ENCODE results near the gene MPC2.

MPC2 gene

GRCh38 chr1:167957710-167958109 lies 20.8 kb upstream of the MPC2 start:
- no peak for DNase-seq
- H3K9me3 ChIP-seq (ENCODE audit: control insufficient read depth, low read length) = no peaks in the 10 kb centered on the region

GRCh38 chr1:167955915-167956314 lies 19.0 kb upstream of the MPC2 start:
- Histone ChIP-seq H3K36me3 (ENCODE audit: control insufficient read depth, insufficient read depth, low read length) (peaks cover 12% of the 10 kb centered on the region), H3K27ac (ENCODE audit: insufficient read depth, low read length, poor library complexity, severe bottlenecking) (no peak overlapping the region), H3K4me3 (ENCODE audit: insufficient read depth, low read depth, low read length, poor library complexity, severe bottlenecking) (no peak overlapping the region), H3K27me3 (replicated peaks; ENCODE audit: control insufficient read depth, insufficient read depth, low read length, poor library complexity, severe bottlenecking) (no peaks in the 10 kb centered on the region), H3K9me3 (ENCODE audit: control insufficient read depth, low read length) (no peaks in the 10 kb centered on the region), H3K4me1 (ENCODE audit: control insufficient read depth, insufficient read depth, low read length, poor library complexity, severe bottlenecking) (no peaks in the 10 kb centered on the region)
- DNase-seq = no peak

More at GRCh38 chr1:167957710-167958109, 20.8 kb upstream of the MPC2 start:
- no peak overlapping the region for H3K27ac ChIP-seq (ENCODE audit: insufficient read depth, low read length, poor library complexity, severe bottlenecking)
- H3K4me3 ChIP-seq (ENCODE audit: insufficient read depth, low read depth, low read length, poor library complexity, severe bottlenecking) = no peak overlapping the region
- no peaks in the 10 kb centered on the region for H3K27me3 ChIP-seq (replicated peaks; ENCODE audit: control insufficient read depth, insufficient read depth, low read length, poor library complexity, severe bottlenecking)
- H3K4me1 ChIP-seq (ENCODE audit: control insufficient read depth, insufficient read depth, low read length, poor library complexity, severe bottlenecking) = no peaks in the 10 kb centered on the region
- peaks cover 8% of the 10 kb centered on the region for H3K36me3 ChIP-seq (ENCODE audit: control insufficient read depth, insufficient read depth, low read length)

GRCh38 chr1:167950569-167950968 lies 13.7 kb upstream of the MPC2 start:
- Histone ChIP-seq H3K4me3 (ENCODE audit: insufficient read depth, low read depth, low read length, poor library complexity, severe bottlenecking) (no peak overlapping the region), H3K27ac (ENCODE audit: insufficient read depth, low read length, poor library complexity, severe bottlenecking) (no peak overlapping the region), H3K9me3 (ENCODE audit: control insufficient read depth, low read length) (no peaks in the 10 kb centered on the region), H3K36me3 (ENCODE audit: control insufficient read depth, insufficient read depth, low read length) (peaks cover 12% of the 10 kb centered on the region), H3K27me3 (replicated peaks; ENCODE audit: control insufficient read depth, insufficient read depth, low read length, poor library complexity, severe bottlenecking) (no peaks in the 10 kb centered on the region), H3K4me1 (ENCODE audit: control insufficient read depth, insufficient read depth, low read length, poor library complexity, severe bottlenecking) (no peaks in the 10 kb centered on the region)
- no peak for DNase-seq

GRCh38 chr1:167949785-167950184 lies 12.9 kb upstream of the MPC2 start:
- no peak for DNase-seq
- no peaks in the 10 kb centered on the region for H3K9me3 ChIP-seq (ENCODE audit: control insufficient read depth, low read length)
- no peaks in the 10 kb centered on the region for H3K27me3 ChIP-seq (replicated peaks; ENCODE audit: control insufficient read depth, insufficient read depth, low read length, poor library complexity, severe bottlenecking)
- H3K4me1 ChIP-seq (ENCODE audit: control insufficient read depth, insufficient read depth, low read length, poor library complexity, severe bottlenecking) = no peaks in the 10 kb centered on the region
- no peak overlapping the region for H3K27ac ChIP-seq (ENCODE audit: insufficient read depth, low read length, poor library complexity, severe bottlenecking)
- H3K36me3 ChIP-seq (ENCODE audit: control insufficient read depth, insufficient read depth, low read length) = peaks cover 12% of the 10 kb centered on the region
- no peak overlapping the region for H3K4me3 ChIP-seq (ENCODE audit: insufficient read depth, low read depth, low read length, poor library complexity, severe bottlenecking)

- no peak for DNase-seq
- no peaks in the 10 kb centered on the region for H3K4me1 ChIP-seq (ENCODE audit: control insufficient read depth, insufficient read depth, low read length, poor library complexity, severe bottlenecking)
- no peak overlapping the region for H3K4me3 ChIP-seq (ENCODE audit: insufficient read depth, low read depth, low read length, poor library complexity, severe bottlenecking)
- H3K9me3 ChIP-seq (ENCODE audit: control insufficient read depth, low read length) = no peaks in the 10 kb centered on the region
- no peak overlapping the region for H3K27ac ChIP-seq (ENCODE audit: insufficient read depth, low read length, poor library complexity, severe bottlenecking)
- no peaks in the 10 kb centered on the region for H3K27me3 ChIP-seq (replicated peaks; ENCODE audit: control insufficient read depth, insufficient read depth, low read length, poor library complexity, severe bottlenecking)
- peaks cover 8% of the 10 kb centered on the region for H3K36me3 ChIP-seq (ENCODE audit: control insufficient read depth, insufficient read depth, low read length)
Observed at GRCh38 chr1:167947733-167948132, 10.9 kb upstream of the MPC2 start.

- Histone ChIP-seq H3K36me3 (ENCODE audit: control insufficient read depth, insufficient read depth, low read length) (peaks cover 3% of the 10 kb centered on the region), H3K4me1 (ENCODE audit: control insufficient read depth, insufficient read depth, low read length, poor library complexity, severe bottlenecking) (no peaks in the 10 kb centered on the region)
Observed at GRCh38 chr1:167943541-167943940, 6.7 kb upstream of the MPC2 start.

GRCh38 chr1:167940264-167940663 lies 3.4 kb upstream of the MPC2 start:
- no peak overlapping the region for H3K4me3 ChIP-seq (ENCODE audit: insufficient read depth, low read depth, low read length, poor library complexity, severe bottlenecking)
- peaks cover 4% of the 10 kb centered on the region for H3K4me1 ChIP-seq (ENCODE audit: control insufficient read depth, insufficient read depth, low read length, poor library complexity, severe bottlenecking)
- no peaks in the 10 kb centered on the region for H3K9me3 ChIP-seq (ENCODE audit: control insufficient read depth, low read length)
- H3K27ac ChIP-seq (ENCODE audit: insufficient read depth, low read length, poor library complexity, severe bottlenecking) = no peak overlapping the region
- H3K36me3 ChIP-seq (ENCODE audit: control insufficient read depth, insufficient read depth, low read length) = peaks cover 3% of the 10 kb centered on the region
- no peaks in the 10 kb centered on the region for H3K27me3 ChIP-seq (replicated peaks; ENCODE audit: control insufficient read depth, insufficient read depth, low read length, poor library complexity, severe bottlenecking)
- no peak for DNase-seq

More at GRCh38 chr1:167943541-167943940, 6.7 kb upstream of the MPC2 start:
- H3K27ac ChIP-seq (ENCODE audit: insufficient read depth, low read length, poor library complexity, severe bottlenecking) = no peak overlapping the region
- no peaks in the 10 kb centered on the region for H3K9me3 ChIP-seq (ENCODE audit: control insufficient read depth, low read length)
- H3K27me3 ChIP-seq (replicated peaks; ENCODE audit: control insufficient read depth, insufficient read depth, low read length, poor library complexity, severe bottlenecking) = no peaks in the 10 kb centered on the region
- no peak for DNase-seq
- H3K4me3 ChIP-seq (ENCODE audit: insufficient read depth, low read depth, low read length, poor library complexity, severe bottlenecking) = no peak overlapping the region

GRCh38 chr1:167938080-167938636 lies 1.3 kb upstream of the MPC2 start:
- Histone ChIP-seq H3K36me3 (ENCODE audit: control insufficient read depth, insufficient read depth, low read length) (no peaks in the 10 kb centered on the region), H3K27ac (ENCODE audit: insufficient read depth, low read length, poor library complexity, severe bottlenecking) (no peak overlapping the region), H3K4me3 (ENCODE audit: insufficient read depth, low read depth, low read length, poor library complexity, severe bottlenecking) (no peak overlapping the region), H3K4me1 (ENCODE audit: control insufficient read depth, insufficient read depth, low read length, poor library complexity, severe bottlenecking) (peaks cover 4% of the 10 kb centered on the region), H3K27me3 (replicated peaks; ENCODE audit: control insufficient read depth, insufficient read depth, low read length, poor library complexity, severe bottlenecking) (no peaks in the 10 kb centered on the region), H3K9me3 (ENCODE audit: control insufficient read depth, low read length) (no peaks in the 10 kb centered on the region)
- DNase-seq = no peak

GRCh38 chr1:167937709-167938010 lies 788 bp upstream of the MPC2 start:
- DNase-seq = no peak
- H3K4me3 ChIP-seq (ENCODE audit: insufficient read depth, low read depth, low read length, poor library complexity, severe bottlenecking) = peak overlapping the region; percentile 79
- H3K36me3 ChIP-seq (ENCODE audit: control insufficient read depth, insufficient read depth, low read length) = no peaks in the 10 kb centered on the region
- H3K4me1 ChIP-seq (ENCODE audit: control insufficient read depth, insufficient read depth, low read length, poor library complexity, severe bottlenecking) = peaks cover 4% of the 10 kb centered on the region
- no peaks in the 10 kb centered on the region for H3K27me3 ChIP-seq (replicated peaks; ENCODE audit: control insufficient read depth, insufficient read depth, low read length, poor library complexity, severe bottlenecking)
- no peaks in the 10 kb centered on the region for H3K9me3 ChIP-seq (ENCODE audit: control insufficient read depth, low read length)
- peak overlapping the region; percentile 92 for H3K27ac ChIP-seq (ENCODE audit: insufficient read depth, low read length, poor library complexity, severe bottlenecking)

GRCh38 chr1:167936068-167936929 lies 573 bp downstream of the MPC2 start, which contains the start of gene DCAF6:
DCAF6 (plus strand) TSS chr1:167936683; CDS start chr1:167936912, 229 bp downstream.
- Histone ChIP-seq H3K36me3 (ENCODE audit: control insufficient read depth, insufficient read depth, low read length) (no peaks in the 10 kb centered on the region), H3K27ac (ENCODE audit: insufficient read depth, low read length, poor library complexity, severe bottlenecking) (peak within 1 kb of the TSS; percentile 92), H3K4me1 (ENCODE audit: control insufficient read depth, insufficient read depth, low read length, poor library complexity, severe bottlenecking) (peaks cover 4% of the 10 kb centered on the region)

More at GRCh38 chr1:167936068-167936929, 573 bp downstream of the MPC2 start, which contains the start of gene DCAF6:
- peak; percentile 95 to 97 (median 96) for DNase-seq
- Histone ChIP-seq H3K4me3 (ENCODE audit: insufficient read depth, low read depth, low read length, poor library complexity, severe bottlenecking) (peak within 1 kb of the TSS; percentile 79), H3K27me3 (replicated peaks; ENCODE audit: control insufficient read depth, insufficient read depth, low read length, poor library complexity, severe bottlenecking) (no peaks in the 10 kb centered on the region), H3K9me3 (ENCODE audit: control insufficient read depth, low read length) (no peaks in the 10 kb centered on the region)

Measured in effector memory CD4-positive, alpha-beta T cell (primary cell).